ENCODE results near the gene MBLAC1.

MBLAC1 gene

DNA sequence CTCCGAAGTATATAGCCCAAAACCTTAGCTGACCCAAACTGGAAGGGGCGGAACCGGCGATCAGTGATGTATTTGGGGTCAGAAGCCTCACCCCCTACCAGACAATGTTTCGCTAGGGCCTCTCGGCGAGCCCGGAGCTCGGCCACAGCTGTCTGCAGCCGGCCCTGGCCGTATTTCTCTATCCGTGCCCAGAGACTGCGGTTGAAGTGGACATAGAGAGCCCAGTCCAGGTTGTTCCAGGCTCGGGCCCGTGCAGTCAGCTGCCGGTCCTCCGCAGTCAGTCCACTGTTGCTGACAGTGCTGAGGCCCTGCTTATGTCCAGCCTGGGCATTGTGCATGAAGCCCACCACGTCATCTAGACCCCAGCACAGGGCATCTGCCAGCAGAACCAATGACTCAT, 33.3 kb downstream of the MBLAC1 start:
- H3K4me1 Mint-ChIP-seq: peaks cover 42% of the 10 kb centered on the region
- H3K27me3 Mint-ChIP-seq: no peaks in the 10 kb centered on the region
- no peak overlapping the region for H3K4me3 Mint-ChIP-seq
- peaks cover 12% of the 10 kb centered on the region for H3K36me3 Mint-ChIP-seq (ENCODE audit: low read depth)
- H3K9me3 Mint-ChIP-seq: no peaks in the 10 kb centered on the region
- ATAC-seq: no peak
- DNase-seq: no peak
- H3K27ac Mint-ChIP-seq: no peak overlapping the region

GRCh38 chr7:100163006-100163531, 36.3 kb downstream of the MBLAC1 start:
- no peak for ATAC-seq
- Mint-ChIP-seq H3K36me3 (ENCODE audit: low read depth) (no peaks in the 10 kb centered on the region), H3K4me1 (peaks cover 48% of the 10 kb centered on the region), H3K4me3 (no peak overlapping the region), H3K27ac (no peak overlapping the region), H3K27me3 (peaks cover 11% of the 10 kb centered on the region), H3K9me3 (no peaks in the 10 kb centered on the region)
- no peak for DNase-seq

GRCh38 chr7:100163871-100164270, 37.1 kb downstream of the MBLAC1 start:
- Mint-ChIP-seq H3K4me1 (peaks cover 53% of the 10 kb centered on the region), H3K36me3 (ENCODE audit: low read depth) (no peaks in the 10 kb centered on the region), H3K27me3 (peaks cover 15% of the 10 kb centered on the region), H3K27ac (no peak overlapping the region), H3K4me3 (no peak overlapping the region), H3K9me3 (no peaks in the 10 kb centered on the region)
- ATAC-seq (no peak), DNase-seq (no peak)

DNA sequence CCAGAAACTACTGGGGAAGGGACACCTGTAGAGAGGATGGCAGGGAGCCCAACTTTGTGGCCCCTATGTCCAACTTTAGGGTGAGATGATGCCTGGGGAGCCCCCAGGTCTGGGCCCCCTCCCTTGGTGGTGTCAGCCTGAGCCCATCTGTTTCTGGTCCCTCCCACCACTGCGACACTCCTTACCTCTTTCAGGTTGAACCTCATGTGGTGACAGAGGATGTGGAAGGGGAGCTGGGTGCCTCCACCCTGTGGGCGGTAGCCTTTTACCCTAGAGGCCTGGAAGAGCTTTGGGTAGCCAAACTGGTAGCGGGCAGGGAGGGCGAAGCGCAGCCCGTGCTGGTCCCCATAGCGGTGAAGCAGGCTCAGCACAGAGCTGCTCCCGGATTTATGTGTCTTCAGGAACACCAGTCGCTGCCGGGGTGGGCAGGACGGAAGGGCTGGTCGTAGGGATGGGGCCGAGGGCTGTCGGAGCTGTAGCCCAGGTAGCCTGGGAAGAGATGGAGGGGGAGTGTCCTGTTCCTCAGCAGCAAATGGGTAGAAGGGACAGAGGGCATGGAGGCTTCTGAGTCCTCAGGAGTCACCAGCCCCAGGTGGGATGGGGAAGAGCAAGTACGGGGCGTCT, 39.7 kb downstream of the MBLAC1 start:
- peak overlapping the region; percentile 40 for H3K4me3 Mint-ChIP-seq
- H3K27me3 Mint-ChIP-seq: peaks cover 23% of the 10 kb centered on the region
- peak overlapping the region; percentile 54 for H3K27ac Mint-ChIP-seq
- H3K9me3 Mint-ChIP-seq: no peaks in the 10 kb centered on the region
- ATAC-seq: peak; percentile 64
- no peak for DNase-seq
- H3K36me3 Mint-ChIP-seq (ENCODE audit: low read depth): no peaks in the 10 kb centered on the region
- H3K4me1 Mint-ChIP-seq: peaks cover 69% of the 10 kb centered on the region

GRCh38 chr7:100166970-100167911, 40.5 kb downstream of the MBLAC1 start:
- Mint-ChIP-seq H3K9me3 (no peaks in the 10 kb centered on the region), H3K27me3 (peaks cover 23% of the 10 kb centered on the region), H3K36me3 (ENCODE audit: low read depth) (no peaks in the 10 kb centered on the region), H3K27ac (no peak overlapping the region), H3K4me3 (peak overlapping the region; percentile 77), H3K4me1 (peaks cover 73% of the 10 kb centered on the region)
- DNase-seq: no peak
- ATAC-seq: no peak

- Mint-ChIP-seq H3K4me1 (peaks cover 69% of the 10 kb centered on the region), H3K9me3 (no peaks in the 10 kb centered on the region), H3K27ac (peak overlapping the region; percentile 37), H3K27me3 (peaks cover 23% of the 10 kb centered on the region), H3K36me3 (ENCODE audit: low read depth) (no peaks in the 10 kb centered on the region), H3K4me3 (peak overlapping the region; percentile 77)
- no peak for ATAC-seq
- DNase-seq: no peak
These were observed 41.2 kb downstream of the MBLAC1 start for GRCh38 chr7:100167912-100168323.

DNA sequence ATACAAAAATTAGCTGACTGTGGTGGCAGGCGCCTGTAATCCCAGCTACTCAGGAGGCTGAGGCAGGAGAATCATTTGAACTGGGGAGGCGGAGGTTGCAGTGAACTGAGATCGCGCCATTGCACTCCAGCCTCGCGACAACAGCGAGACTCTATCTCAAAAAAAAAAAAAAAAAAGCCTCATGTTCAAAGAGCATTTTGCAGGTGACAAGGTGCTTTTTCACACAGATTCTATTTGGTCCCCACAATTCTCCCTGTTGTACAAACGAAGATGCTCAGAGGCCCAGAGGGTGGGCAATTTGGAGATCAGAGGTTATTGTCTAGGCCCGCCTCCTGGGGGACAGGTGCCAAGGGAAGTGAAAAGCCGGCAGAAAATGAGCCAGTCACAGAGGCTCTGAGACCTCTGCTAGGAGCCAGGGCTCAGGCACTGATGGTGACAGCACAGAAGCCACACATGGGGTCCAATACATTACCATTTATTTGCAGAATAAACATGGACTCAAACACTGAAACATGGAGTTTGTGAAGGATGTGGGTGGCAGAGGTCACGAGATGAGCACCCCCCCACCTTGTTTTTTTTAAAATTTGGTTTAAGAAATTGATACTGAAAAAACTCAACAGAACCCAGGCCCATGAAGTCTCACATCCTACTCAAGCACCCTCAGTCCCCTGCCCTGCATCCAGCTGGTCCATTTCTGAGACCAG, 42.5 kb downstream of the MBLAC1 start:
- H3K4me1 Mint-ChIP-seq: peaks cover 56% of the 10 kb centered on the region
- no peaks in the 10 kb centered on the region for H3K36me3 Mint-ChIP-seq (ENCODE audit: low read depth)
- H3K27ac Mint-ChIP-seq: peak overlapping the region; percentile 37
- DNase-seq (no peak), ATAC-seq (no peak)
- peaks cover 23% of the 10 kb centered on the region for H3K27me3 Mint-ChIP-seq
- H3K4me3 Mint-ChIP-seq: peak overlapping the region; percentile 77
- H3K9me3 Mint-ChIP-seq: no peaks in the 10 kb centered on the region

DNA sequence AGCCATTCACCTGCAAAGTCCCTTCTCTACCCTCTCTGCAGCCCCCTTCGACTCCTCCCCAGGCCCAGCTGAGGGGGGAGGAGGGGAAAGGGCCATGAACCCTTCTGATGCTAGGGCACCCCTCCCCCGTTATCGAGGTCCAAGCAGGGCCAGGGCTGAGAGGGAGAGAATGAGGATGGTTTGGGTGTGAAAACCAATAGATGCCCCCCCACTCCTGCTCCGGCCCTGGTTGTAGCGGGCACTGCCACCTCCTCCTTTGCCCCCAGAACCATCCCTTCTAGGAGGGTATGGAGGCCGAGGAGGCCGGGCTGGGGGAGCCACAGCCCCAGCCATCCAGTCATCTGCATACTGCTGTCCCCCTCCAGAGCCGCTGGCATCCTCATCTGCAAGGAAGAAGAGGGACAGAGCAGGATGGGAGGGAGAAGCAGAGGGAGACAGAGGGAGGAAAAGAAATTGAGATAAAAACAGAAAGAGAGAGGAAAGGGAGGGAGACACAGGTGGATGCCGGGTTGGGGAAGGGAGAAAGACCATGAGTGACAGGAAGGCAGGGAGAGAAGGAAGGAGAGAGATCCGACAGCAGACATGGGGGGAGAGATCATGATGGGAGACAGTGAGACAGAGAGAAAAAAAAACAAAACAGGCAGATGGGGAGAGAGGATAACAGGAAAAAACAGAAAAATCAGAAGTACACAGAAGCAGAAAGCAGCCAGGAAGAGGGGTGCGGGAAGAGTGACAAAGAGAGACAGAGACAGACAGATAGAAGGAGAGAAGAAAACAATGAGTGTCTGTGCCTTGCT, 43.5 kb downstream of the MBLAC1 start:
- ATAC-seq: no peak
- Mint-ChIP-seq H3K27ac (no peak overlapping the region), H3K27me3 (peaks cover 23% of the 10 kb centered on the region), H3K36me3 (ENCODE audit: low read depth) (no peaks in the 10 kb centered on the region), H3K4me1 (peaks cover 59% of the 10 kb centered on the region), H3K4me3 (peak overlapping the region; percentile 62), H3K9me3 (no peaks in the 10 kb centered on the region)
- no peak for DNase-seq

GRCh38 chr7:100171087-100171681, 44.4 kb downstream of the MBLAC1 start:
- H3K4me3 Mint-ChIP-seq: peak overlapping the region; percentile 62
- H3K27me3 Mint-ChIP-seq: peaks cover 26% of the 10 kb centered on the region
- H3K36me3 Mint-ChIP-seq (ENCODE audit: low read depth): no peaks in the 10 kb centered on the region
- peak overlapping the region; percentile 22 for H3K27ac Mint-ChIP-seq
- H3K4me1 Mint-ChIP-seq: peaks cover 59% of the 10 kb centered on the region
- ATAC-seq (peak; percentile 39), DNase-seq (no peak)
- no peaks in the 10 kb centered on the region for H3K9me3 Mint-ChIP-seq

- Mint-ChIP-seq H3K9me3 (no peaks in the 10 kb centered on the region), H3K27me3 (peaks cover 22% of the 10 kb centered on the region), H3K4me1 (peaks cover 57% of the 10 kb centered on the region), H3K36me3 (ENCODE audit: low read depth) (no peaks in the 10 kb centered on the region), H3K27ac (no peak overlapping the region), H3K4me3 (peak overlapping the region; percentile 30)
- ATAC-seq (no peak), DNase-seq (no peak)
These were observed 45.1 kb downstream of the MBLAC1 start for GRCh38 chr7:100171840-100172239.

DNA sequence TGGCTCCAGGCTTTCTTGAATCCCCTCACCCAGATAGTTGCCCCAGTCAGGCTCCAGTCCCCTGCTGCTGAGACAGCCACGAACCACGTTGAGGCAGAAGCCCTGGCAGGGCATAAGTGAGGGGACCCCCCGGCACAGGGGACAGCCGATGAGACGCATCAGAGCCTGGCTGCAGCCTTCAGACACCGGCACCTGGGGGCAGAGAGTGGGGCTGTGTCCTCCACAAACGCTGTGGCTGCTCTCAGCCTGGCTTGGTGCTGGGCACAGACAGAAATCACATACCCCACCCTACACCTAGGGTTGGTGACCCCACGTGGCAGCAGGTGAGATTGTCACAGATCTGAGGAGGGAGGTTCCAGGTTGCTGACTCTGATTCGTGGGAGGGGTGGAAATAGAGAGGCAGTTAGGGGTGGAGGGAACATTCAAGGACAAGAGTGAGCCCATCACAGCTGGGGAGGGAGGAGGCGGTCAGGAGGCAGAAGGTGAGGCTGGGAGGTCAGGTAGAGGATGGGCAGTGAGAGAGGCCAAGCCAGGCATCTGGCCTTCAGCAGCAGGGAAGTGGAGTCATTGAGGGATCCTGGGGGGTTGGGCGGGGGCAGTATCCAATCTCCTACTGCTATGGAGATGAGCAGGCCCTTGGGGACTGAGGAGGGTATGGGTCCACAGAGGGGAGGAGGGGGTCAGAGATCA, 47.2 kb downstream of the MBLAC1 start:
- ATAC-seq (no peak), DNase-seq (no peak)
- Mint-ChIP-seq H3K36me3 (ENCODE audit: low read depth) (no peaks in the 10 kb centered on the region), H3K4me3 (no peak overlapping the region), H3K27me3 (peaks cover 11% of the 10 kb centered on the region), H3K4me1 (peaks cover 41% of the 10 kb centered on the region), H3K27ac (no peak overlapping the region), H3K9me3 (no peaks in the 10 kb centered on the region)

DNA sequence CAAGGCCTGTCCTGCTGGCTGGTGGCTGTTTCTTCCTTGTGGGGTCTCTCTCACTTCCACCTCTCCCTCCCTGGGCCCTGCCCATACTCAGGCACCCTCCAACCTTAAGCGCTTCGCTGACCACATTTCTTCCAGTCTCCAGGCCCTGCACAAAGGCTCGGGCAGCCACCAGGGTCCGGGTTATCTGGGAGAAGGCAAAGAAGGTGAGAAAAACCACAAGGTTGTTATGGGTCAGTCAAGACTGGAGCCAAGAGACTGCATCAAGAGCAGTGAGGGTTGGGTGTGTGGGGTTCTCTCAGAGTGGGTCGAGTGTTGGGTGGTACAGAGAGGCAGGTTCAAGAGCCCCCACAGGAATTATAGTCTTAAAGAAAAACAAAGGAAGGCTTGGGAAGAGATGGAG, 47.8 kb downstream of the MBLAC1 start:
- Mint-ChIP-seq H3K27ac (no peak overlapping the region), H3K27me3 (peaks cover 11% of the 10 kb centered on the region), H3K36me3 (ENCODE audit: low read depth) (no peaks in the 10 kb centered on the region), H3K9me3 (no peaks in the 10 kb centered on the region), H3K4me3 (no peak overlapping the region), H3K4me1 (peaks cover 35% of the 10 kb centered on the region)
- ATAC-seq (no peak), DNase-seq (no peak)

- H3K27ac Mint-ChIP-seq: no peak overlapping the region
- ATAC-seq: no peak
- no peaks in the 10 kb centered on the region for H3K9me3 Mint-ChIP-seq
- peaks cover 9% of the 10 kb centered on the region for H3K27me3 Mint-ChIP-seq
- peak overlapping the region; percentile 29 for H3K4me3 Mint-ChIP-seq
- H3K36me3 Mint-ChIP-seq (ENCODE audit: low read depth): no peaks in the 10 kb centered on the region
- no peak for DNase-seq
- H3K4me1 Mint-ChIP-seq: peaks cover 31% of the 10 kb centered on the region
These were observed 48.6 kb downstream of the MBLAC1 start for GRCh38 chr7:100175296-100175935.

All from activated naive CD8-positive, alpha-beta T cell treated with anti-CD3 and anti-CD28 coated beads, Interleukin-2, amount 50 U/mL, for 24 hours (primary cell).